Activated T-helper 1 cell treated with anti-CD3 and anti-CD28 coated beads, Interleukin-12 subunit alpha, Interleukin-12 subunit beta, Interleukin-2, Interleukin-4 antibody, amounts not matched to agents 30 ng/mL and 10 ng/mL and 1 ng/mL, durations not matched to agents 14 hours and 24 hours and 36 hours (primary cell): ENCODE measurements around the gene CAMTA1. TPM values are rescaled to one million over a fixed set of nuclear protein-coding genes. Genes with fewer than 3 reads are reported as not detected.

ENCODE experiments used
- DNase-seq: peaks from one replicate; pipeline ENCODE4 v3.0.0; 2021; ENCODE audit warnings: low spot score
- H3K27ac Mint-ChIP-seq: one replicate; pipeline ENCODE4 v1.8.0; 2021; ENCODE audit warnings: mild to moderate bottlenecking, mixed read lengths
- H3K27me3 Mint-ChIP-seq: one replicate; pipeline ENCODE4 v1.8.0; 2022; ENCODE audit warnings: mild to moderate bottlenecking, moderate library complexity, mixed read lengths; ENCODE audit not compliant: insufficient read depth
- H3K36me3 Mint-ChIP-seq: one replicate; pipeline ENCODE4 v1.8.0; 2021; ENCODE audit warnings: low read depth, mixed read lengths
- H3K4me1 Mint-ChIP-seq: one replicate; pipeline ENCODE4 v1.8.0; 2021; ENCODE audit warnings: low read depth, mixed read lengths
- H3K4me3 Mint-ChIP-seq: one replicate; pipeline ENCODE4 v1.8.0; 2021; ENCODE audit warnings: mild to moderate bottlenecking, moderate library complexity, mixed read lengths
- H3K9me3 Mint-ChIP-seq: one replicate; pipeline ENCODE4 v1.8.0; 2021; ENCODE audit warnings: mixed read lengths
- intact Hi-C: fragments of 100-400 bp; cut with micrococcal nuclease; formaldehyde crosslinking; loops from one replicate; pipeline ENCODE4 v1.15.1; 2024
- total RNA-seq: library from RNA; stranded (reverse); gene quantifications from 2 replicates; pipeline ENCODE4 v1.2.3, GENCODE V29; 2022

CAMTA1 gene
- total RNA-seq, 1 donor from 2014 or later, result 57.2 TPM

- H3K27ac Mint-ChIP-seq, result no peak overlapping the region
- intact Hi-C loops, result no loop called here
- no peaks in the 10 kb centered on the region for H3K4me1 Mint-ChIP-seq
- DNase-seq, result no peak
- no peaks in the 10 kb centered on the region for H3K27me3 Mint-ChIP-seq
- no peak overlapping the region for H3K4me3 Mint-ChIP-seq
- no peaks in the 10 kb centered on the region for H3K9me3 Mint-ChIP-seq
- no peaks in the 10 kb centered on the region for H3K36me3 Mint-ChIP-seq
Measured at GRCh38 chr1:7462617-7463016, 677.4 kb downstream of the CAMTA1 start.

- H3K27ac Mint-ChIP-seq, result no peak overlapping the region
- no peak overlapping the region for H3K4me3 Mint-ChIP-seq
- intact Hi-C loops, result no loop called here
- H3K4me1 Mint-ChIP-seq, result no peaks in the 10 kb centered on the region
- no peaks in the 10 kb centered on the region for H3K27me3 Mint-ChIP-seq
- no peaks in the 10 kb centered on the region for H3K9me3 Mint-ChIP-seq
- H3K36me3 Mint-ChIP-seq, result no peaks in the 10 kb centered on the region
- no peak for DNase-seq
Measured at GRCh38 chr1:7463526-7463925, 678.3 kb downstream of the CAMTA1 start.

- intact Hi-C loops, result no loop called here
- H3K27me3 Mint-ChIP-seq, result no peaks in the 10 kb centered on the region
- H3K27ac Mint-ChIP-seq, result no peak overlapping the region
- H3K36me3 Mint-ChIP-seq, result no peaks in the 10 kb centered on the region
- H3K9me3 Mint-ChIP-seq, result no peaks in the 10 kb centered on the region
- no peak overlapping the region for H3K4me3 Mint-ChIP-seq
- no peaks in the 10 kb centered on the region for H3K4me1 Mint-ChIP-seq
- no peak for DNase-seq
Measured at GRCh38 chr1:7464736-7465135, 679.5 kb downstream of the CAMTA1 start.

GRCh38 chr1:7467476-7468175 is 682.4 kb downstream of the CAMTA1 start:
- H3K27ac Mint-ChIP-seq, result no peak overlapping the region
- H3K4me3 Mint-ChIP-seq, result no peak overlapping the region
- no peaks in the 10 kb centered on the region for H3K9me3 Mint-ChIP-seq
- intact Hi-C loops, result no loop called here
- DNase-seq, result no peak
- H3K27me3 Mint-ChIP-seq, result no peaks in the 10 kb centered on the region
- no peaks in the 10 kb centered on the region for H3K36me3 Mint-ChIP-seq
- no peaks in the 10 kb centered on the region for H3K4me1 Mint-ChIP-seq

GRCh38 chr1:7468248-7468647 is 683.0 kb downstream of the CAMTA1 start:
- Mint-ChIP-seq H3K36me3 (no peaks in the 10 kb centered on the region), H3K9me3 (no peaks in the 10 kb centered on the region), H3K27me3 (no peaks in the 10 kb centered on the region), H3K4me1 (no peaks in the 10 kb centered on the region), H3K4me3 (no peak overlapping the region), H3K27ac (no peak overlapping the region)
- no peak for DNase-seq
- intact Hi-C loops, result no loop called here

GRCh38 chr1:7469255-7469938 is 684.1 kb downstream of the CAMTA1 start:
- intact Hi-C loops, result no loop called here
- no peak overlapping the region for H3K27ac Mint-ChIP-seq
- H3K9me3 Mint-ChIP-seq, result no peaks in the 10 kb centered on the region
- H3K36me3 Mint-ChIP-seq, result no peaks in the 10 kb centered on the region
- H3K27me3 Mint-ChIP-seq, result no peaks in the 10 kb centered on the region
- no peak overlapping the region for H3K4me3 Mint-ChIP-seq
- H3K4me1 Mint-ChIP-seq, result no peaks in the 10 kb centered on the region
- no peak for DNase-seq

- DNase-seq, result no peak
- Mint-ChIP-seq H3K4me3 (no peak overlapping the region), H3K9me3 (no peaks in the 10 kb centered on the region), H3K36me3 (no peaks in the 10 kb centered on the region), H3K4me1 (no peaks in the 10 kb centered on the region), H3K27ac (no peak overlapping the region), H3K27me3 (no peaks in the 10 kb centered on the region)
- intact Hi-C loops, result loop anchor here (2.0 kb wide), 1 partner anchor 76 kb away; no protein-coding TSS in a partner anchor
Measured at GRCh38 chr1:7470904-7471638, 685.8 kb downstream of the CAMTA1 start.

GRCh38 chr1:7471836-7472235 is 686.6 kb downstream of the CAMTA1 start:
- Mint-ChIP-seq H3K27ac (no peak overlapping the region), H3K36me3 (no peaks in the 10 kb centered on the region), H3K4me1 (no peaks in the 10 kb centered on the region), H3K4me3 (no peak overlapping the region), H3K27me3 (no peaks in the 10 kb centered on the region), H3K9me3 (no peaks in the 10 kb centered on the region)
- no peak for DNase-seq
- intact Hi-C loops, result loop anchor here (2.0 kb wide), 1 partner anchor 75 kb away; no protein-coding TSS in a partner anchor

GRCh38 chr1:7473223-7474142 is 688.2 kb downstream of the CAMTA1 start:
- no peak for DNase-seq
- no peaks in the 10 kb centered on the region for H3K9me3 Mint-ChIP-seq
- intact Hi-C loops, result no loop called here
- H3K36me3 Mint-ChIP-seq, result no peaks in the 10 kb centered on the region
- no peak overlapping the region for H3K27ac Mint-ChIP-seq
- H3K4me3 Mint-ChIP-seq, result no peak overlapping the region
- H3K4me1 Mint-ChIP-seq, result no peaks in the 10 kb centered on the region
- H3K27me3 Mint-ChIP-seq, result no peaks in the 10 kb centered on the region

GRCh38 chr1:7474143-7474490 is 688.9 kb downstream of the CAMTA1 start:
- Mint-ChIP-seq H3K4me3 (no peak overlapping the region), H3K9me3 (no peaks in the 10 kb centered on the region), H3K4me1 (no peaks in the 10 kb centered on the region), H3K27ac (no peak overlapping the region), H3K36me3 (no peaks in the 10 kb centered on the region), H3K27me3 (no peaks in the 10 kb centered on the region)
- no peak for DNase-seq
- intact Hi-C loops, result no loop called here

- Mint-ChIP-seq H3K9me3 (no peaks in the 10 kb centered on the region), H3K4me3 (no peak overlapping the region), H3K27ac (no peak overlapping the region), H3K27me3 (no peaks in the 10 kb centered on the region), H3K36me3 (no peaks in the 10 kb centered on the region), H3K4me1 (no peaks in the 10 kb centered on the region)
- DNase-seq, result no peak
- intact Hi-C loops, result no loop called here
Measured at GRCh38 chr1:7474786-7475502, 689.7 kb downstream of the CAMTA1 start.

GRCh38 chr1:7475691-7476090 is 690.4 kb downstream of the CAMTA1 start:
- H3K4me3 Mint-ChIP-seq, result no peak overlapping the region
- no peaks in the 10 kb centered on the region for H3K9me3 Mint-ChIP-seq
- intact Hi-C loops, result no loop called here
- no peak for DNase-seq
- H3K27ac Mint-ChIP-seq, result no peak overlapping the region
- H3K27me3 Mint-ChIP-seq, result no peaks in the 10 kb centered on the region
- H3K4me1 Mint-ChIP-seq, result no peaks in the 10 kb centered on the region
- no peaks in the 10 kb centered on the region for H3K36me3 Mint-ChIP-seq
